Natural killer cell (primary cell): ENCODE data around the gene LTF. TPM values are rescaled to one million over a fixed set of nuclear protein-coding genes. Genes with fewer than 3 reads are reported as not detected.
"Not testable (repeated sequence)": the region's sequence is repeated elsewhere in the genome, so short reads cannot be mapped to it uniquely, and the experiment has no call there.

Experiments
- ATAC-seq, 3 donors: fragments of 150-1000 bp in 2 of 3; fragments of 200-7000 bp in 1 of 3; cut with Tn5 transposase; 1 replicate in 1 of 3; 2 replicates in 2 of 3; pipeline ENCODE4 v1.10.0; 2021; ENCODE audit warnings: mild to moderate bottlenecking in 2 of 3, moderate library complexity in 2 of 3
- DNase-seq, 2 donors: peaks; one replicate each; pipeline versions ENCODE4 v3.0.0 to v3.0.0-alpha.2; 2013 to 2021; ENCODE audit warnings: mixed read lengths in 1 of 2
- H3K27ac ChIP-seq: one replicate; pipeline ENCODE4 v1.5.1; 2013; ENCODE audit warnings: mild to moderate bottlenecking, low read length
- H3K27me3 ChIP-seq: one replicate; pipeline ENCODE4 v1.6.1; 2013; ENCODE audit warnings: low read length; ENCODE audit not compliant: control insufficient read depth, insufficient read depth
- H3K36me3 ChIP-seq: one replicate; pipeline ENCODE4 v1.6.1; 2013; ENCODE audit warnings: low read length; ENCODE audit not compliant: control insufficient read depth, insufficient read depth
- H3K4me1 ChIP-seq: one replicate; pipeline ENCODE4 v1.6.1; 2013; ENCODE audit warnings: low read length; ENCODE audit not compliant: control insufficient read depth, insufficient read depth
- H3K4me3 ChIP-seq: one replicate; pipeline ENCODE4 v1.5.1; 2013; ENCODE audit warnings: low read length
- H3K9me3 ChIP-seq: one replicate; pipeline ENCODE4 v1.6.1; 2013; ENCODE audit warnings: low read length; ENCODE audit not compliant: control insufficient read depth, insufficient read depth
- H3K27ac Mint-ChIP-seq, 2 donors: one replicate each; pipeline ENCODE4 v1.8.0; 2022; ENCODE audit warnings: mild to moderate bottlenecking in 2 of 2, mixed read lengths in 2 of 2, moderate library complexity in 1 of 2
- H3K27me3 Mint-ChIP-seq, 2 donors: one replicate each; pipeline ENCODE4 v1.8.0; 2022; ENCODE audit warnings: low read depth in 2 of 2, mixed read lengths in 2 of 2
- H3K36me3 Mint-ChIP-seq: one replicate; pipeline ENCODE4 v1.8.0; 2022; ENCODE audit warnings: mixed read lengths
- H3K4me1 Mint-ChIP-seq, 2 donors: one replicate each; pipeline ENCODE4 v1.8.0; 2022; ENCODE audit warnings: mixed read lengths in 2 of 2
- H3K4me3 Mint-ChIP-seq: one replicate; pipeline ENCODE4 v1.8.0; 2022; ENCODE audit warnings: mild to moderate bottlenecking, moderate library complexity, mixed read lengths
- H3K9me3 Mint-ChIP-seq, 2 donors: one replicate each; pipeline ENCODE4 v1.8.0; 2022; ENCODE audit warnings: mixed read lengths in 2 of 2
- WGBS: methylation state at CpG from one replicate; pipeline ENCODE4 v1.1.7; 2013; ENCODE audit warnings: missing lambda C conversion rate; ENCODE audit not compliant: insufficient coverage; 5-methylcytosine and 5-hydroxymethylcytosine counted together
- intact Hi-C: fragments of 100-400 bp; cut with micrococcal nuclease; formaldehyde crosslinking; loops from one replicate; pipeline ENCODE4 v1.14.2; 2022
- total RNA-seq, 4 donors: library from RNA; stranded (reverse); fragments of 120-200 nt in 1 of 4; gene quantifications; one replicate each; pipeline versions ENCODE4 v1.2.3 to v1.2.4, GENCODE V29; 2013 to 2022
- TF ChIP-seq, protein P1 (sequence below): fragments of 200-600 bp; IDR thresholded peaks from one replicate; pipeline ENCODE4 v1.8.0; 2022; ENCODE audit warnings: antibody characterized with exemption

The LTF gene
- total RNA-seq, 3 donors from 2014 or later (not counting 1 experiment from before 2014, with no cell fraction given): 1.0 to 1.1 TPM; not detected in 1

- no peak for DNase-seq
- Mint-ChIP-seq H3K27ac (no peak overlapping the region), H3K4me1 (no peaks in the 10 kb centered on the region), H3K36me3 (peaks cover 8% of the 10 kb centered on the region), H3K9me3 (peaks cover 5 to 6% of the 10 kb centered on the region in 2 donors), H3K4me3 (no peak overlapping the region), H3K27me3 (peaks cover 0 to 9% of the 10 kb centered on the region in 2 donors)
- intact Hi-C loops: no loop called here
- no peak overlapping the region for H3K4me3 ChIP-seq
- H3K4me1 ChIP-seq: no peaks in the 10 kb centered on the region
- H3K36me3 ChIP-seq: no peaks in the 10 kb centered on the region
- 93% methylated on average over 5 of the region's 5 CpGs for WGBS
- no peak overlapping the region for H3K27ac ChIP-seq
- TF ChIP-seq, protein P1, sequence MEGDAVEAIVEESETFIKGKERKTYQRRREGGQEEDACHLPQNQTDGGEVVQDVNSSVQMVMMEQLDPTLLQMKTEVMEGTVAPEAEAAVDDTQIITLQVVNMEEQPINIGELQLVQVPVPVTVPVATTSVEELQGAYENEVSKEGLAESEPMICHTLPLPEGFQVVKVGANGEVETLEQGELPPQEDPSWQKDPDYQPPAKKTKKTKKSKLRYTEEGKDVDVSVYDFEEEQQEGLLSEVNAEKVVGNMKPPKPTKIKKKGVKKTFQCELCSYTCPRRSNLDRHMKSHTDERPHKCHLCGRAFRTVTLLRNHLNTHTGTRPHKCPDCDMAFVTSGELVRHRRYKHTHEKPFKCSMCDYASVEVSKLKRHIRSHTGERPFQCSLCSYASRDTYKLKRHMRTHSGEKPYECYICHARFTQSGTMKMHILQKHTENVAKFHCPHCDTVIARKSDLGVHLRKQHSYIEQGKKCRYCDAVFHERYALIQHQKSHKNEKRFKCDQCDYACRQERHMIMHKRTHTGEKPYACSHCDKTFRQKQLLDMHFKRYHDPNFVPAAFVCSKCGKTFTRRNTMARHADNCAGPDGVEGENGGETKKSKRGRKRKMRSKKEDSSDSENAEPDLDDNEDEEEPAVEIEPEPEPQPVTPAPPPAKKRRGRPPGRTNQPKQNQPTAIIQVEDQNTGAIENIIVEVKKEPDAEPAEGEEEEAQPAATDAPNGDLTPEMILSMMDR: no peak
- no peak for ATAC-seq
- no peaks in the 10 kb centered on the region for H3K27me3 ChIP-seq
- H3K9me3 ChIP-seq: no peaks in the 10 kb centered on the region
Measured at GRCh38 chr3:46429250-46429649, 35.5 kb downstream of the LTF start.

- 93% methylated on average over 10 of the region's 10 CpGs for WGBS
Measured at GRCh38 chr3:46427916-46428833, 36.5 kb downstream of the LTF start.

DNA sequence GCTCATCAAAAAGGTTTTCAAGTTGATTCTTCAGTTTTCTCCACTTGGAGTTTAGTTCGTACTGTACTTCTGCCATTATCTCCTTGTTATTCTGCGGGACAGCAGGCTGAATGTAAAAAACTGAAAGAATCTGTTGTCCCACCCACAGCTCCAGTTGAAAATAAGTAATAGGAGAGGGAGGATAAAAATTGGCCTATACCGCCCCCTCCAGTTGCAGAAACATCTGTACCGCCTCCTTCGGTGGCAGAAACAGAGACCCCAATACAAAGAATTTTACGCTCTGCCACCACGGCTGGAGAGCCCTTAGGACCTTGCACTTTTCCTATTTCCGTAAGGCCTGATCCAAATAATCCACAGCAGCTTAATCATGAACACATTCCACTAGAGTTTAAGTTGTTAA, 37.3 kb downstream of the LTF start:
- H3K4me1 ChIP-seq, intact Hi-C loops: not testable (repeated sequence)

More at GRCh38 chr3:46427916-46428833, 36.5 kb downstream of the LTF start:
- Histone ChIP-seq H3K4me1 (no peaks in the 10 kb centered on the region), H3K9me3 (no peaks in the 10 kb centered on the region), H3K27me3 (no peaks in the 10 kb centered on the region), H3K4me3 (no peak overlapping the region), H3K36me3 (no peaks in the 10 kb centered on the region), H3K27ac (no peak overlapping the region)
- intact Hi-C loops: no loop called here
- ATAC-seq (no peak), DNase-seq (no peak)
- peaks cover 0 to 9% of the 10 kb centered on the region in 2 donors for H3K27me3 Mint-ChIP-seq
- peaks cover 5 to 6% of the 10 kb centered on the region in 2 donors for H3K9me3 Mint-ChIP-seq
- H3K4me1 Mint-ChIP-seq: no peaks in the 10 kb centered on the region
- H3K4me3 Mint-ChIP-seq: no peak overlapping the region
- H3K27ac Mint-ChIP-seq: no peak overlapping the region
- TF ChIP-seq, protein P1: no peak
- peaks cover 8% of the 10 kb centered on the region for H3K36me3 Mint-ChIP-seq

DNA sequence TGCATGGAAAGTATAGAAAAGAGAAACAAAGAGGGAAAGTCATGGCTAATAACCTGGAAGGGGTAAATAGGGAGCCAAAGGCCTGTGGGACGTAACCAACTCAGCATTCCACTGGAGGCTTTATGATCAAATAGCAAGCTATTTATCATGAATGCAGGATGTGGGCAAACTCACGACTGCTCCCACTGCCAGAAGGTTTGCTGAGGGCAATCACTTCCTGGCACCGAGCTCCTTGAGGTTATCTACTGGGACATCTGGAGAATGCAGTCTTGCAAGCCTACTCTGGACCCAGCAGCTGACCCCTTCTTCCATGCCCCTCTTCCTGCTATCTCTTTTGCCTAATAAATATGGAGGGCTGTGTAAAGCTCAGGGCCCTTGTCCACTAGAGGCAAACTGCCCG, 38.2 kb downstream of the LTF start:
- 35% methylated on average over 4 of the region's 4 CpGs for WGBS
- H3K27me3 ChIP-seq, H3K27ac ChIP-seq, H3K9me3 Mint-ChIP-seq, H3K27ac Mint-ChIP-seq, ATAC-seq, H3K4me3 ChIP-seq, H3K36me3 Mint-ChIP-seq, H3K9me3 ChIP-seq, H3K4me1 ChIP-seq, intact Hi-C loops, H3K36me3 ChIP-seq, H3K27me3 Mint-ChIP-seq, H3K4me3 Mint-ChIP-seq, H3K4me1 Mint-ChIP-seq, DNase-seq: not testable (repeated sequence)

More for the DNA sequence above, 37.3 kb downstream of the LTF start:
- DNase-seq, H3K36me3 Mint-ChIP-seq, H3K4me1 Mint-ChIP-seq, H3K9me3 ChIP-seq, H3K4me3 Mint-ChIP-seq, ATAC-seq, H3K27me3 Mint-ChIP-seq, H3K27ac ChIP-seq, H3K9me3 Mint-ChIP-seq, H3K27ac Mint-ChIP-seq, H3K4me3 ChIP-seq, H3K36me3 ChIP-seq, H3K27me3 ChIP-seq: not testable (repeated sequence)
- 88% methylated on average over 7 of the region's 8 CpGs for WGBS
